Mesothelial cell of epicardium (in vitro differentiated cells): ENCODE measurements around the gene GGA2. TPM values are rescaled to one million over a fixed set of nuclear protein-coding genes. Genes with fewer than 3 reads are reported as not detected.

ENCODE experiments used
- DNase-seq, 2 experiments: peaks; one replicate each; pipeline ENCODE4 v3.0.0; 2021; ENCODE audit warnings: low spot score in 2 of 2; ENCODE audit not compliant: unreplicated experiment in 2 of 2
- H3K27ac Mint-ChIP-seq: 2 replicates; pipeline ENCODE4 v1.8.0; 2021; ENCODE audit warnings: mixed read lengths
- H3K27me3 Mint-ChIP-seq: 2 replicates; pipeline ENCODE4 v1.8.0; 2021; ENCODE audit warnings: low read depth, mixed read lengths
- H3K36me3 Mint-ChIP-seq: 2 replicates; pipeline ENCODE4 v1.8.0; 2021; ENCODE audit warnings: mixed read lengths
- H3K4me1 Mint-ChIP-seq: 2 replicates; pipeline ENCODE4 v1.8.0; 2021; ENCODE audit warnings: mixed read lengths
- H3K4me3 Mint-ChIP-seq: 2 replicates; pipeline ENCODE4 v1.8.0; 2021; ENCODE audit warnings: mild to moderate bottlenecking, moderate library complexity, mixed read lengths
- H3K9me3 Mint-ChIP-seq: 2 replicates; pipeline ENCODE4 v1.8.0; 2021; ENCODE audit warnings: mixed read lengths
- CTCF ChIP-seq: fragments of 200-600 bp; sonication (generic); IDR thresholded peaks from one replicate; pipeline ENCODE4 v1.5.0; 2021; ENCODE audit warnings: antibody characterized with exemption; ENCODE audit not compliant: unreplicated experiment
- total RNA-seq: library from RNA; stranded (reverse); gene quantifications from 3 replicates; pipeline ENCODE4 v1.2.1, GENCODE V29; 2021

The GGA2 gene
- total RNA-seq, 1 donor from 2014 or later: 102 TPM

GRCh38 chr16:23521037-23521743, 10.9 kb upstream of the GGA2 start:
- Mint-ChIP-seq H3K9me3 (no peaks in the 10 kb centered on the region), H3K4me3 (no peak overlapping the region), H3K27ac (no peak overlapping the region), H3K36me3 (peaks cover 41% of the 10 kb centered on the region), H3K4me1 (no peaks in the 10 kb centered on the region), H3K27me3 (no peaks in the 10 kb centered on the region)
- no peak for DNase-seq
- TF ChIP-seq CTCF: no peak

- no peaks in the 10 kb centered on the region for H3K4me1 Mint-ChIP-seq
- H3K36me3 Mint-ChIP-seq: peaks cover 42% of the 10 kb centered on the region
- H3K27ac Mint-ChIP-seq: no peak overlapping the region
- no peak overlapping the region for H3K4me3 Mint-ChIP-seq
- no peaks in the 10 kb centered on the region for H3K27me3 Mint-ChIP-seq
- DNase-seq: no peak
- TF ChIP-seq CTCF: no peak
- H3K9me3 Mint-ChIP-seq: no peaks in the 10 kb centered on the region
Observed at GRCh38 chr16:23520500-23520899, 10.2 kb upstream of the GGA2 start.

- H3K4me1 Mint-ChIP-seq: no peaks in the 10 kb centered on the region
- H3K27ac Mint-ChIP-seq: no peak overlapping the region
- H3K27me3 Mint-ChIP-seq: no peaks in the 10 kb centered on the region
- no peaks in the 10 kb centered on the region for H3K9me3 Mint-ChIP-seq
- peaks cover 38% of the 10 kb centered on the region for H3K36me3 Mint-ChIP-seq
- DNase-seq: no peak
- TF ChIP-seq CTCF: no peak
- H3K4me3 Mint-ChIP-seq: no peak overlapping the region
Observed at GRCh38 chr16:23519282-23519681, 9.0 kb upstream of the GGA2 start.

- Mint-ChIP-seq H3K27ac (no peak overlapping the region), H3K9me3 (no peaks in the 10 kb centered on the region), H3K4me3 (no peak overlapping the region), H3K4me1 (no peaks in the 10 kb centered on the region), H3K27me3 (no peaks in the 10 kb centered on the region), H3K36me3 (peaks cover 32% of the 10 kb centered on the region)
- TF ChIP-seq CTCF: no peak
- DNase-seq: no peak
Observed at GRCh38 chr16:23518435-23518891, 8.2 kb upstream of the GGA2 start.

- H3K36me3 Mint-ChIP-seq: peaks cover 17% of the 10 kb centered on the region
- no peaks in the 10 kb centered on the region for H3K4me1 Mint-ChIP-seq
- no peaks in the 10 kb centered on the region for H3K27me3 Mint-ChIP-seq
- TF ChIP-seq CTCF: no peak
- H3K4me3 Mint-ChIP-seq: no peak overlapping the region
- H3K27ac Mint-ChIP-seq: no peak overlapping the region
- DNase-seq: no peak
- no peaks in the 10 kb centered on the region for H3K9me3 Mint-ChIP-seq
Observed at GRCh38 chr16:23516366-23517137, 6.3 kb upstream of the GGA2 start.
